PC-3 (cell line): ENCODE results near the gene PLK4. TPM values are rescaled to one million over a fixed set of nuclear protein-coding genes. Genes with fewer than 3 reads are reported as not detected.

ENCODE experiments used
- ATAC-seq: fragments of 200-7000 bp; cut with Tn5 transposase; 2 replicates; pipeline ENCODE4 v1.9.1; 2020; ENCODE audit warnings: mild to moderate bottlenecking, moderate library complexity
- BruUV-seq: library from RNA; stranded (reverse); fragments of 400-500 nt; replicated peaks from 2 replicates; lab custom pipeline; 2021; lab: Mats Ljungman, UMichigan
- CTCF ChIA-PET: fragments of 300-600 bp; sonication (Branson Sonifier 250); formaldehyde crosslinking; loops from one replicate; lab custom pipeline; 2022; ENCODE audit warnings: antibody characterized with exemption; lab: Charles Lee
- POLR2A ChIA-PET: fragments of 300-600 bp; sonication (Branson Sonifier 250); formaldehyde crosslinking; loops from one replicate; lab custom pipeline; 2022; ENCODE audit warnings: antibody characterized with exemption; ENCODE audit not compliant: unreplicated experiment; lab: Charles Lee
- DNase-seq: peaks from one replicate; pipeline ENCODE4 v3.0.0-alpha.2; 2015
- H2AFZ ChIP-seq: fragments of 300-600 bp; sonication (generic); 2 replicates; pipeline ENCODE4 v1.6.0; 2016; ENCODE audit warnings: antibody characterized with exemption, low read length
- H3F3A ChIP-seq: fragments of 300-600 bp; sonication (generic); one replicate; pipeline ENCODE4 v1.6.0; 2017; ENCODE audit warnings: antibody characterized with exemption, low read length, control low read depth, mild to moderate bottlenecking; ENCODE audit not compliant: unreplicated experiment
- H3K27ac ChIP-seq: fragments of 300-600 bp; sonication (generic); 2 replicates; pipeline ENCODE4 v1.5.1; 2016; ENCODE audit warnings: mild to moderate bottlenecking, low read length
- H3K27me3 ChIP-seq: fragments of 300-600 bp; sonication (generic); 2 replicates; pipeline ENCODE4 v1.6.1; 2016; ENCODE audit warnings: low read length, mixed read lengths
- H3K36me3 ChIP-seq: fragments of 300-600 bp; sonication (generic); 2 replicates; pipeline ENCODE4 v1.6.1; 2016; ENCODE audit warnings: low read depth, mixed run types, low read length, mixed read lengths
- H3K4me1 ChIP-seq: fragments of 300-600 bp; sonication (generic); 2 replicates; pipeline ENCODE4 v1.5.1; 2016; ENCODE audit warnings: low read length; ENCODE audit not compliant: insufficient read depth
- H3K4me2 ChIP-seq: fragments of 300-600 bp; sonication (generic); 2 replicates; pipeline ENCODE4 v1.6.0; 2016; ENCODE audit warnings: low read length
- H3K4me3 ChIP-seq: fragments of 300-600 bp; sonication (generic); 2 replicates; pipeline ENCODE4 v1.5.1; 2016; ENCODE audit warnings: mild to moderate bottlenecking, low read length, mixed read lengths
- H3K79me2 ChIP-seq: fragments of 300-600 bp; sonication (generic); 2 replicates; pipeline ENCODE4 v1.6.1; 2017; ENCODE audit warnings: low read length, mixed read lengths
- H3K9ac ChIP-seq: fragments of 300-600 bp; sonication (generic); 2 replicates; pipeline ENCODE4 v1.6.0; 2016; ENCODE audit warnings: mild to moderate bottlenecking, low read length
- H3K9me2 ChIP-seq: fragments of 300-600 bp; sonication (generic); replicated peaks from 2 replicates; pipeline ENCODE4 v1.6.1; 2016; ENCODE audit warnings: mixed run types, low read length, mixed read lengths
- H3K9me3 ChIP-seq: fragments of 300-600 bp; sonication (generic); 2 replicates; pipeline ENCODE4 v1.6.1; 2016; ENCODE audit warnings: low read length, mixed read lengths
- H4K20me1 ChIP-seq: fragments of 300-600 bp; sonication (generic); 2 replicates; pipeline ENCODE4 v1.6.1; 2016; ENCODE audit warnings: low read length, mixed read lengths
- EZH2 ChIP-seq: fragments of 300-600 bp; sonication (generic); IDR thresholded peaks from one replicate; pipeline ENCODE4 v1.6.1; 2017; ENCODE audit warnings: antibody characterized with exemption, mild to moderate bottlenecking, low read length; ENCODE audit not compliant: unreplicated experiment
- EZH2phosphoT487 ChIP-seq: fragments of 300-600 bp; sonication (generic); IDR thresholded peaks from 2 replicates; pipeline ENCODE4 v1.6.1; 2018; ENCODE audit warnings: mild to moderate bottlenecking, antibody characterized with exemption, low read length, borderline replicate concordance
- intact Hi-C: fragments of 100-400 bp; cut with micrococcal nuclease; formaldehyde crosslinking; loops from 2 replicates; pipeline ENCODE4 v1.9.0; 2023
- total RNA-seq: library from RNA; depleted of rRNA; stranded (reverse); fragments of >200 nt; gene quantifications from 2 replicates; pipeline ENCODE4 v1.2.3, GENCODE V29; 2014
- TF ChIP-seq, protein P1 (sequence below): fragments of 300-600 bp; sonication (generic); conservative IDR thresholded peaks from 2 replicates; pipeline ENCODE4 v1.5.1; 2017; ENCODE audit warnings: antibody characterized with exemption, low read depth, mild to moderate bottlenecking, low read length

The PLK4 gene
- total RNA-seq, 1 experiment from 2014 or later, result 54.5 TPM

GRCh38 chr4:127875791-127876190 is 4.9 kb upstream of the PLK4 start:
- Histone ChIP-seq H3K27ac (no peak overlapping the region), H3K36me3 (no peaks in the 10 kb centered on the region), H3K4me2 (no peak overlapping the region), H3K9ac (no peak overlapping the region), H3K4me1 (peaks cover 16% of the 10 kb centered on the region), H3K9me2 (no peaks in the 10 kb centered on the region), H3K27me3 (no peaks in the 10 kb centered on the region), H3F3A (no peaks in the 10 kb centered on the region), H2AFZ (no peak overlapping the region), H3K4me3 (no peak overlapping the region; the same call in 1 of the 2 replicates), H3K79me2 (peaks cover 11% of the 10 kb centered on the region), H4K20me1 (no peaks in the 10 kb centered on the region), H3K9me3 (no peaks in the 10 kb centered on the region)
- ChIA-PET POLR2A (no interaction called here), CTCF (no interaction called here)
- no TSS peak for BruUV-seq
- no peak for DNase-seq
- TF ChIP-seq, protein P1, sequence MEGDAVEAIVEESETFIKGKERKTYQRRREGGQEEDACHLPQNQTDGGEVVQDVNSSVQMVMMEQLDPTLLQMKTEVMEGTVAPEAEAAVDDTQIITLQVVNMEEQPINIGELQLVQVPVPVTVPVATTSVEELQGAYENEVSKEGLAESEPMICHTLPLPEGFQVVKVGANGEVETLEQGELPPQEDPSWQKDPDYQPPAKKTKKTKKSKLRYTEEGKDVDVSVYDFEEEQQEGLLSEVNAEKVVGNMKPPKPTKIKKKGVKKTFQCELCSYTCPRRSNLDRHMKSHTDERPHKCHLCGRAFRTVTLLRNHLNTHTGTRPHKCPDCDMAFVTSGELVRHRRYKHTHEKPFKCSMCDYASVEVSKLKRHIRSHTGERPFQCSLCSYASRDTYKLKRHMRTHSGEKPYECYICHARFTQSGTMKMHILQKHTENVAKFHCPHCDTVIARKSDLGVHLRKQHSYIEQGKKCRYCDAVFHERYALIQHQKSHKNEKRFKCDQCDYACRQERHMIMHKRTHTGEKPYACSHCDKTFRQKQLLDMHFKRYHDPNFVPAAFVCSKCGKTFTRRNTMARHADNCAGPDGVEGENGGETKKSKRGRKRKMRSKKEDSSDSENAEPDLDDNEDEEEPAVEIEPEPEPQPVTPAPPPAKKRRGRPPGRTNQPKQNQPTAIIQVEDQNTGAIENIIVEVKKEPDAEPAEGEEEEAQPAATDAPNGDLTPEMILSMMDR, result no peak
- TF ChIP-seq EZH2phosphoT487 (no peak), EZH2 (no peak)
- ATAC-seq, result no peak
- intact Hi-C loops, result no loop called here

DNA sequence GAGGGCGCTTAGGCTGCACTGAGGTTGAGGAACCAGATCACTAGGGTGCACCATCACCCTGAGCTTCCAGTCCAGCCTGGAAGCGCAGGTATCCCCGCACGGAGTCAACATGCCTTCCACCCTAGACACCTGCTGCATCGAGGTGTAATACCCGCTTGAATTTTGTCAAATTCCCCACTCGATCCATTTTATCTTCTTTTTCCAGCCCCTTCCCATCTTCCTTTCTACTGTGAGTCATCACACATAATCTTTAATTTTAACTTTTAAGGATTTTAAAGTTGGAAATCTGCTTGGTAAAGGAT is 821 bp downstream of the PLK4 start:
- peaks cover 55% of the 10 kb centered on the region for H3K79me2 ChIP-seq
- H3K4me1 ChIP-seq, result peaks cover 24% of the 10 kb centered on the region; the same call in 1 of the 2 replicates
- peak overlapping the region; percentile 91 for H3K4me2 ChIP-seq
- TF ChIP-seq EZH2phosphoT487, result no peak
- TF ChIP-seq, protein P1, result 0 out of 2 replicates have a peak, but pooled peaks have one; percentile 9
- H3K27ac ChIP-seq, result no peak overlapping the region; the same call in 1 of the 2 replicates
- no peaks in the 10 kb centered on the region for H3K27me3 ChIP-seq
- H3K9ac ChIP-seq, result peak overlapping the region; percentile 96
- H3F3A ChIP-seq, result no peaks in the 10 kb centered on the region
- DNase-seq (no peak), ATAC-seq (no peak)
- no peaks in the 10 kb centered on the region for H3K9me2 ChIP-seq
- POLR2A ChIA-PET, result interaction anchor here (0.6 kb wide), 2 partner anchors 62 to 85 kb away, joined by 3 to 6 read pairs; no protein-coding TSS in a partner anchor
- no peaks in the 10 kb centered on the region for H3K9me3 ChIP-seq
- H4K20me1 ChIP-seq, result 0 out of 2 replicates have a peak, but pooled peaks cover 6% of the 10 kb centered on the region
- no TSS peak for BruUV-seq
- intact Hi-C loops, result loop anchor here (1.0 to 5.0 kb wide), 4 partner anchors 86 to 181 kb away; partner anchors contain the start of genes ABHD18, HSPA4L, LARP1B and MFSD8
- peaks cover 22% of the 10 kb centered on the region for H3K36me3 ChIP-seq
- peak overlapping the region; percentile 94 for H2AFZ ChIP-seq
- H3K4me3 ChIP-seq, result peak overlapping the region; percentile 90
- CTCF ChIA-PET, result interaction anchor here (1.2 kb wide), 1 partner anchor 84 kb away, joined by 3 read pairs; the partner anchor contains the start of genes ABHD18 and MFSD8

DNA sequence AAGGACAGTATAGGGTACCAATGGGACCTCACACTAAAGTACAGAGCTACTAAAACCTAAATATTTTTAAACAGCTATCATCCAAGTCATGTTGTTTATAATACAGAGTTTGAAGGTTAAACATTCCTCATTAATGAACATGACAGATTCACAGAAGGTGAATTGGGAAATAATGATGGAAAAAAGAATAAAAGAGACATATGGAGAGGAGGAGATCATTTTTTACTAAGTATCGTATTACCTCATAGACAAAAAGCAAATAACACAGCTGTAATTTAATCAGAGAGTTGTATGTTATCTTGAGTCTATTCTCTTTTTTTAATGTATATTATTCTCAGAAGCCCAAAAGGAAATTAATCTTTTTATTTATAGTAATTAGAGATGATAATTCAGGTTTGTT is 7.9 kb downstream of the PLK4 start:
- POLR2A ChIA-PET, result no interaction called here
- peaks cover 39% of the 10 kb centered on the region for H3K79me2 ChIP-seq
- CTCF ChIA-PET, result no interaction called here
- no peaks in the 10 kb centered on the region for H3K9me2 ChIP-seq
- intact Hi-C loops, result no loop called here
- H3K36me3 ChIP-seq, result peaks cover 68% of the 10 kb centered on the region
- no peaks in the 10 kb centered on the region for H4K20me1 ChIP-seq
- no peak for ATAC-seq
- no peak overlapping the region for H3K4me2 ChIP-seq
- no peak overlapping the region for H3K4me3 ChIP-seq
- DNase-seq, result no peak
- H3K27ac ChIP-seq, result no peak overlapping the region
- no peak overlapping the region for H3K9ac ChIP-seq
- TF ChIP-seq, protein P1, result no peak
- TF ChIP-seq EZH2 (no peak), EZH2phosphoT487 (no peak)
- H2AFZ ChIP-seq, result no peak overlapping the region
- no peaks in the 10 kb centered on the region for H3K27me3 ChIP-seq
- H3K4me1 ChIP-seq, result no peaks in the 10 kb centered on the region
- H3K9me3 ChIP-seq, result no peaks in the 10 kb centered on the region
- no peaks in the 10 kb centered on the region for H3F3A ChIP-seq
- BruUV-seq, result no TSS peak
